HG03095 (cell line): ENCODE data around the gene XXYLT1.

Experiments used
- ATAC-seq: cut with Tn5 transposase; IDR thresholded peaks from one replicate; pipeline ENCODE4 v1.9.1; 2021; ENCODE audit warnings: moderate library complexity; ENCODE audit not compliant: unreplicated experiment

XXYLT1 gene

DNA sequence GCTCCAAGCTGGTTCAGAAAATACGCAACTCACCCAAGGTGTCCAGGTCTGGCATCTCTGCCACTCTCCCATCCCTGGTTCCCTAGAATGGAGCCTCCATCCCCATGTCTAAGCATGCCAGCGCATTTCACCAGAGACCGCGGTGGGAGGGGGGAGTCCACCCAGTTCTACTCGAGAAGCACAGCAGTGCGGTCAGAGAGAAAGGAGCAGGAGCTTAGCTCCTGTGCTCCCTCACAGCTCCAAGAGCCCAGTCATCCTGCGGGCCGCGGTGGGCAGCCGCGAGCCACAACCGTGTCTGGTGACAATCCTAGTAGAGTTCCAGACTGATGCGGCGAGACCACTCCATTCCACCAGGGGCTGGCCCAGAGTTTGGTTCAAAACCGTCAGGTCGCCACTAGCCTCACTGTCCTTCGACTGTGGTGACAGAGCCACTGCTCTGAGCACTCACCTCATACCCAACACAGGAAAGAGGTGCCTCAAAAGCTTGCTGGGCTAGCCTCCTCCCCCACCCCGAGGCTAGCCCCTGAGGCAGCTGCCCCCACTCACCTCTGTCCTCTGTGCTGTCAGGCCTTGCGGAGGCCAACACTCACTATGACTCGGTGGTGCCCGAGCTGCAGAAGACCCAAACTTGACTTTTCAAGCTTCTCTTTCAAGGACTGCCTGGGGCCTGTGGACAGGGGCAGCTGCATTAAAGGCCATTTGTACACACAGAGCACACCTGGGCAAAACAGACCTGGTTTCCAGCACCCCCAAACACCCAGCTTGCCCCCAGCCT lies 185.4 kb downstream of the XXYLT1 start:
- ATAC-seq, result no peak

DNA sequence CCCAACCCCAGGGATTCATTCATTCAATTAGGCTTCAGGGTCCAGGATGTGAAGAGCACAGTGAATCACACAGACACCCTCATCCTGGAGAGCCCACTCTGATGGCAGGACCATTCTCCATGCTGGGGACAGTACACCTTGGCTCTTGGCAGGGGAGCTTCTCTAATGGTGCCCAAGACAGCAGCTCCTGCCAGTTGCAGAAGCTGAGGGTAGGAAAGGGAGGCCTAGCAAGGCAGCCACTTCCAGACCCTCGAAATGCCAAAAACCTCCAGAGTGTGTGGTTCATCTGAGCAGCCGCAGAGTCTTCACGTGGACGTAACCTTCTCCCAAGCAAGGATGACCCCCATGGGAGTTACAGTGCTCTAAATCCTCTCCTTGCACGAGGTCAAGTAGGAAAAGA lies 186.2 kb downstream of the XXYLT1 start:
- no peak for ATAC-seq

DNA sequence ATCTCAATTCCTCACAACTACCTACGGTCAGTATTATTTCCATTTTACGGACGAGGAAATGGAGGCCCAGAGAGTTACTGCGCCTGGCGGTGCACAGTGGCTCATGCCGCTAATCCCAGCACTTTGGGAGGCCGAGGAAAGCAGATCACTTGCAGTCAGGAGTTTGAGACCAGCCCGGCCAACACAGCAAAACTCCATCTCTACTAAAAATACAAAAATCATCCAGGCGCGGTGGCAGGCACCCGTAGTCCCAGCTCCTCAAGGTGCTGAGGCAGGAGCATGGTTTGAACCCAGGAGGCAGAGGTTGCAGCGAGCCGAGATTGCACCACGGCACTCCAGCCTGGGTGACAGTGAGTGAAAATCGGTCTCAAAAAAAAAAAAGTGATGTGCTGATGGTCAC lies 187.3 kb downstream of the XXYLT1 start:
- no peak for ATAC-seq

DNA sequence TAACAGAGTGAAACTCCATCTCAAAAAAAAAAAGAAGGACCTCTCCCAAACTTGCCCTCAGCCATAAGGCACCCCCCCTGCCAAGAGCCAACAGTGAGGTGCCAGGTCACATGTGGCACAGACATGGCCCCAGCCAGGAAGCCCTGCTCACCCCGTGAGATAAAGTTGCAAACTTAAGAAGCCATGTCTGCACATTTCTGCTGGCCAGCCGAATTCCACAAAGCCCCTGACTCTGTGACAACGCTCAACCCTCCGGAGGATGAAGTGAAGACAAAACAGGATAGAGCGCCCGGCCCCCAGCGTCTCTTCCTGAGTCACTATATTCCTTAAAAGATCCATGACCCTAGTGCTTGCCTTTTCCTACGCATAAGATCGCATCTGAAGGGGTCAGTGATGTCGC lies 188.1 kb downstream of the XXYLT1 start:
- ATAC-seq, result no peak

DNA sequence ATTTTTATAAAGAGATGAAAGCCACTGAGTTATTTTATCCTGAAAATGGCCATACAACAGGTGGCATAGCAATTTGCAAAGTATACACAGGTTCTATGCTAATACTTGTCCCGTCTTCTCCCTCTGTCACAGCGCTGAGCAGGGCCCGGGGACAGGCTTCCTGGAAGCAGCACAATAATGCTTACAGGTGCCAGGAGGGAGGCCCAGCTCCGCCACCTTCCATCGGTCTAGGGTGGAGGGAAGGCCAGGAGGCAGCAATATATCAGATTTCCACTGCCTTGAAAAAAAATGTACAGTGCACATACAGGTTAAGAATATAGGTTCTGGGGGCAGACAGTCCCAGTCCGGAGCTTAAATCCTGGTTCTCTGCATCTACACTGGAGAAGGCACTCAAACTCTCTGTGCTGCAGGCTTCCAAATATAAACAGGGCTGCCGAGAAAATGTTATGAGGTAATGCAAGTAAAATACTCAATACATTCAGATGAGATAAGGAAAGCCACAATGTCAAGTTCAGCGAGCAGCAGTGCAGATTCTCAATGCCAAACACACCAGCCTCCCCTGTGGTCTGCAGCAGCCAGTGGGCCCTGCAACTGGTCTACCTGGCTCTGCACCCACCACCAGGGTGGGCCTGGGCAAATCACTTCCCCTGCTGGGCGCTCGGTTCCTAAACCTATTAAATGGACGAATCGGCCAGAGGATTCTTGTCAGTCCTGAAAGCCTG lies 189.6 kb downstream of the XXYLT1 start:
- no peak for ATAC-seq

DNA sequence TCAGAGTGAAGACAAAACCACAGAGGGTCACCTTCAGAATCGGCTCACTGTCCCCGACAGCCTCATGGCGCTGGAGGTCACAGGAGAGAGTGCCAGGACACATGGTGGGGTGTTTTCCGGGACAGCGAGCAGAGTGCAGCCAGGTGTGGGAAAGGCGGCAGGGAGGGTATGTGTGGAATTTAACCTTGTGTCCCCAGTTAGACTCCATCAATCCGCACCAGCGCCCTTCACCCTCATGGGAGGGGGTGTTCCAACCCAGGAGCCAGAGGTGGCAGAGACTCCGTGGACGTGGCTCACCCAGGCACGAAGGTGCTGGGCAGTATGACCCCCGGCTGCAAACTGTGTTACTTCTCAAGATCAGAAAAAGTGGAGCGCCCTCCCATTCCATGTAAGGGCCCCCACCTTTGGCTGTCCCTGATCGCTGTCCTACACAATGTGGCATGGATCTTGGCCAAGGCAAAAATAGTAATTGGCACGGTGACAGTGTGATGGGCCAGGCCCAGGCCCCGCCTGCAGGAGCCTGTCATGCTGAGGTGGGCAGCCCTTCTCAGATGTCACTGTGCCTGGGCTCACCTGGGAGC lies 190.3 kb downstream of the XXYLT1 start:
- ATAC-seq, result no peak

DNA sequence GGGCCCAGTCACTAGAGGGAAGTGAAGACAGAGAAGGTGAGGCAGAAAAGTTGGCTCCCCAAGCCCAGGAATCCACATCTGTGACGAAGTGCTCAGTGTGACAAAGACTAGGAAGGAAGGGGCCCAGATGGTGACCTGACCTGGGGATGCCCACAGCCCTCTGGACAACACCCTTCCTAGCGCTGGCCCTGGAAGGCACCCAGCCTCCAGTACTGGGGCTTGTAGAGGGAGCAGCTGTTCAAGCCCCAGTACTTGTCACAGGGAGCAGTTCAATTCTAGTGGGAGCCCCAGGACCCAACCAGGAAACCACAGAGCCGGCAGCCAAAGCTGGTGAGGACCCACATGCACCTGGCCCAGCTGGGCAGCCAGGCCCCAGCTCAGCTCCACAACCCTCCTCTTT lies 190.8 kb downstream of the XXYLT1 start:
- ATAC-seq, result no peak

DNA sequence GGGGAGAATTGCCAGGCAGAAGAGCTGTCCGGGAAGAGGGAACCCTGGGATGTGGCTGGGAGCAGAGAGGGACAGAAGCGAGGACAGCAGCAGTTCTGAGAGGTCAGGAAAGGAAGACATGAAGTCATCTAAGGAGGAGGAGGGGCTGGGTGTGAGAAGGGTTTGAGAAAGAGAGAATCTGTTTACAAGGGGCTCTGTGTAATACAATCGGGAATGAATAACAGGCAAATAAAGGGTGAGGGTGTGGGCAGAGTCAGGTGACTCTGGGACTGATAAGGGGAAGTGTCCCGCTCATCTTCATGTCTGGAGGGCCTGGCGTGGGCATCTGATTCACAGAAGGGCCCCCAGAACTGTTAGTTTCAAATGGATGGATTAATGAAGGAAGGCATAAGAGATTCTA lies 191.3 kb downstream of the XXYLT1 start:
- ATAC-seq, result no peak

DNA sequence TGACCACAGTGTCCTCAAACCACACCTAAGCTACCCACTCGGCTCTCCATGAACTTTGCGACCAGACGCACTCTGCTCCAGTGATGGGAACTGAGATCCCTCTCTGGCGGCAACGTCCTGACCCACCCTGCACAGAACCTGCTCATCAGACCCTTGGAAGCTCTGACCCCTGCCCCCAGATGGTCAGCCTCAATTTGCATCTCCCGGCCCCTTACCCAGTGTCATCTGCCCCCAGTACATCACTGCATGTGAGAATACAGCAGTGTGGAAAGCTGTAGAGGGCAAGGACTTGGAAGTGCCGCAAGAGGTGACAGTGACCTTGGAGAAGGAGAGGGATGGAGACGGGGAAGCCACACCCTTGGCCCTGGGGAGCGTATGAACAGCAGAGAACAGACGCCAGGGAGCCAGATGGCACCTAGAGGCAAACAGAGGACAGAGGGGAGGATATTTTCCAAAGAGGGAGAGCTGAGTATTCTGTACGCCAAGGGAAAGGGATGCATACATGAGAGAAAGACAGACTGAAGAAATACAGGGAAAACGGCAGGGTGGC lies 192.0 kb downstream of the XXYLT1 start:
- no peak for ATAC-seq

DNA sequence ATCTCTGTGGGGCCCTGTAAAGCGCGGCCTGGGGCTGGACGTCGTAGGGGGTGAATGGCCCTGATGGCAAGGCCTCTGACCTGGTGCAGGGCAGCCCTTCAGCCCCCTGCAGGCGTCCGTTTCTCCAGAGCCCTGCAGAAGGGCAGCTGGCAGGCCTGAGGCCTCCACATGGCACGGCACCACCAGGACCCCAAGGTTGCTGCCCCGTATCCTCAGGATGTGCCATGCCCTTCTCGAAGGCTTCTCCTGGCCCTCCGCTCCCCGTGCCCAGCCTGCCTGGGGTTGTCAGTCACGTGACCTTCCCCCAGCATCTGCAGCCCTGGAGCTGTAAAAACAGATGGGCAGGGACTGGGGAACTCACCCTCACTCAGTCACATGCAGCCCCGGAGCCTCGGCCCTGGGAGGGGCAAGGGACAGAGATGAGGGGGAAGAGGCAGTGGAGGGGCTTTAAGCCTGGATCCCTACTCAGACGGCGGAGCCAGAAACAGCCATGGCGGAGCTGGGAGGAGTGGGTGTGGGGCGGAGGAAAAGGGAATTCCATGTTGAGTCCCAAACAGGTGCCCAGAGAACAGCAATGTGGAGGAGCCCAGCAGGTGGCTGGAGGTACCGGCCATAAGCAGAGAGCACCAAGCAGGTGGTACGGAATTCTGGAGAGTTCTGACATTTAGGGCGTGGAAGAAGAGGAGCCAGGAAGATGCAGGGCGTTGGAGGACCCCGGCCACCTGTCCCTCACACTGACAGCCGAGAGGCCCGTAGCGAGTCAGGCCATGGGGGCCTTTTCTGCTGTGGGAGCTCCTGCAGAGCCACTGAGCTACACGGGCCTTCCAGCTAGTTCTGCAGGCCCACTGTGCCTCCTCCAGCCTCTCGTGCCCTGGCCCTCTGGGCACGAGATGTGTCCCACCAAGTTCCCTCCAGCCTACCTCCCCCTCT lies 193.1 kb downstream of the XXYLT1 start:
- no peak for ATAC-seq

DNA sequence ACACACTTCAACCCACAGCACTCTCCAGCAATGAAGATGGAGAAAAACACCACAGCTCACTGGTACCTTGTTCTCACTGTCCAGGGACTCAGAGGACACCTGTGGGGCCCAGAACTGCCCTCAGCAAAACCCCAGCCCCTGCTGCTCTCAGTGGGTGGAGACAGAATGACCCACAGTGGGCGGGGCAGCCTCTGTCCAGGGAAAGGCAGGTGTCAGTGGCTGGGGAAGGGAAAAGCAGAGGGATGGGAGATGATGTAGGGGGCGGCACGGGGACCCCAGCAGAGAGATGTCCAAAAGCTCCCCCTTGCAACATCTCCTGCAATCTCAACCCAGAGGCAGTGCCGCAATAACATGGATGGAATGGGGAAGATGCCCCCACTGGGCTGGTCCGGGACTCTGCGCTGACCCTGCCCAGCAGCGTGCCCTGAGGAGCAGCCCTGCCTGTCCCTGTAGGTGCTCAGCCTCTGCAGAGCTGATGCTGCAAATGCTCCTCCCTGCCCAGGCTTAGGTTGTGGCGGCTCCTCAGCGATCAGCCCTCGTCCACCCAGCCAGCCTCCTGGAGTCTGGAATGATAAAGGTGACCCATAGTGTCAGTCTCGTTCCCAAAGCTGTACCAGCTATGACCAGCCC lies 193.9 kb downstream of the XXYLT1 start:
- no peak for ATAC-seq

DNA sequence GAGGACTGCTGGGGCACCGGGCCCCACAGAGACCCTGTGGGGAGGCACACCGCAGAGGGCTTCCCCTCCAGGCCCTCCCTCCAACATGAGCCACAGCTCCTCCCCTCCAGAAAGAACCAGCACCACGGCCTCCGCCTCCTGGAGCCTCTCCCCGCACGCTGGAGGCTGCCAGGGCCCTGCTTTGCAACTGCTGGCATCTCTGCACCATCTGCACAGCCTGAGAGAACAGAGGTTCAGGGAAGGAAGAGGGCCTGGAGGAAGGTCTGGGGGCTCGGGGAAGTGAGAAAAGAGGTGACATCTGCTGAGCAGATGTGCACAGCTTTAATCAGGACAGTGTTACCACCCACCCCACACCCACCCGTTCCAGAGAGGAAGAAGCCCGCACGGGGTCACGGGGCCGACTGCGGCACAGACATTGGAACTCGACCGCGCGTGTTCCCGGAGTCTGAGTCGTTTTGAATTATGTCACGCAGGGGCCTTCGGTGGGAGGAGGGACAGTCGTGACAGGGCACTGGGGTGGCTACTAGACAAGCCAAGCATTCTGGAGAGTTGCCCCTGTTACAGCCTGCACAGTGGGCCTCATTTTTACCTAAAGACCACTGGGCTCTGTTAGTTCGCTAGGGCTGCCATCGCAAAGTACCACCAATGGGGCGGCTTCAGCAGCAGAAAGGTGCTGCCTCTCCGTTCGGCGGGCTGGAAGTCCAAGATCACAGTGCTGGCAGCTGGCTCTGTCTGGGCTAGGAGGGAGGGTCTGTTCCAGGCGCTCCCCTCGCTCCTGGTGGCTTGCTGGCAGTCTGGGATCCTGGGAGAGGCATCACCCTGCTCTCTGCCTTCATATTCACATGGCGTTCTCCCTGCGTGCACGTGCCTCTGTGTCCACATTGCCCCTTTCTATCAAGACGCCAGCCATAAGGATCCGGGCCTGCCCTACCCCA lies 194.8 kb downstream of the XXYLT1 start:
- no peak for ATAC-seq

DNA sequence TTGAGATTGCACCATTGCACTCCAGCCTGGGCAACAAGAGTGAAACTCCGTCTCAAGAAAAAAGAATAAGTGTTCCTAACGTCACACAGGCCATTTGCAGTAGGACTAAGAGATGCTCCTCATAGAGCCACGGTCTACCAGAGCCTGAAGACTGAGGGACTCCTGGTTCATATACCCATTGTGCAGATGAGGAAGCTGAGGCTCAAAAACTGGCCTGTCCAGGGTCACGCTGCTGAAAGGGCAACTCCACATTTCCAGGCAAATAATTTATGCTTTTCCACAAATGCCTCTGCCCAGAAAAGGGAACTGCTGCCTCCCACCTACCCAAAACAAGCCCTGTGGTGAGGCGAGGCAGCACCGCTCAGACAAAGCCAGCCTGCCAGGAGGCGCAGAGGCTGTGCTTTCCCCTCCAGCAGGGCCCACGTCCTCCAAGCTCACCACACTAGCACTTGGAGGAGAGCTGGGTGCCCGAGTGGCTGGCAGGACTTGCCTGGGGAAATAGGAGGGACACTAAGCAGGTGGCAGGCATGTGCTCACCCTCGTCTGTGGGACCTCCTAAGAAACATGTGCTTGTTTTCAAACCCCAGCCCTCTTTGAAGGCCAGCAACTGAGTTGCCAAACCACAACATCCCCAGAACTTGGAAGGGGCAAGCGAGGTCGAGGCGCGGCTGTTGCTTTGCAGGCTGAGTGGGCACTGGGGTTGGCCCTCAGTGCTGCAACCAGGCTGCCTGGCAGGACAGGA lies 195.6 kb downstream of the XXYLT1 start:
- ATAC-seq, result no peak

DNA sequence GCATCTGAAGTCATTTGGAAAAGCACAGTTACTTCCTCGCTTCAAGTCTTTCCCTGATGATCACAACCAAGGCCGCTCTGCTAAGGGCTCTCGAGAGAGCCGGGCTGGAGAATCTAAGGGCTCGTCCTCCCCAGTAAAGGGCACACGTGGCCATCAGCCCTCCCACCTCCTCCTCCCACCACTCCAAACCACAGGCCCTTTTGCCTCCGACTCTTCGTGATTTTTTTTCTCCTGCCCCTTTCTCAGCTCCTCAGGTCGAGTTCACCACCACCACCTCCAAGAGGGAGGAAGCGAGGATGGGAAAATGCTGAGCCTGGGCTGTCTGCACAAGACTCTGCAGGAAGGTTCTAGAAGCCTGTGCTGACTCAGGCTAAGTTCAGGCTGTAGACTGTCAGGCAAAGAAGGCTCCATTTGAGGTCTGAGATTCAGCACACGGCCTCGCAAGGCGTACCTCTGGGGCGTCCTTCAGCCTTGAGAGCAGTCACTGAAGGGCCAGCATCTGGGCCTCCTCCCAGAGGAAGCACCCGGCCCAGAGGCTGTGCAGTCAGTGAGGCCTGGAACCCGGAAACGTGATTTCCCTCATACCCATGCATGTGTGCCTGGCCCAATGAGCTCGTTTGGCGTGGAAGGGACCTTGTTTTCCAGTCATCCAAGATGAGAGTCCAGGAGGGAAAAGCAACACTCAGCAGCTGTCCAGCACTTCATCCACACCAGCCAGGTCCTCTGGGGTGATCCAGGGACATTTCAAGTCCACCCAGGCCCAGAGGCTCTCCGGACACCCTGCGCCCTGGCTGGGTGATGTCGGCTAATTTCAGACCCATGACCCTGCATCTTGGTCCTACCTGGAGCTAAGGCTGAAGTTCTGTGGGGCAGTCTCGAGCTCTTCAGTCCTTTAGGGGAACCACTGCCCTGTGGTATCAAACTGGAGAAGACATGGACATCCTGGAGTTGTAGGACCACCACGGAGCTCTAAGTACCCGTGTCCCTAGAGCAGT lies 196.8 kb downstream of the XXYLT1 start:
- ATAC-seq, result no peak

DNA sequence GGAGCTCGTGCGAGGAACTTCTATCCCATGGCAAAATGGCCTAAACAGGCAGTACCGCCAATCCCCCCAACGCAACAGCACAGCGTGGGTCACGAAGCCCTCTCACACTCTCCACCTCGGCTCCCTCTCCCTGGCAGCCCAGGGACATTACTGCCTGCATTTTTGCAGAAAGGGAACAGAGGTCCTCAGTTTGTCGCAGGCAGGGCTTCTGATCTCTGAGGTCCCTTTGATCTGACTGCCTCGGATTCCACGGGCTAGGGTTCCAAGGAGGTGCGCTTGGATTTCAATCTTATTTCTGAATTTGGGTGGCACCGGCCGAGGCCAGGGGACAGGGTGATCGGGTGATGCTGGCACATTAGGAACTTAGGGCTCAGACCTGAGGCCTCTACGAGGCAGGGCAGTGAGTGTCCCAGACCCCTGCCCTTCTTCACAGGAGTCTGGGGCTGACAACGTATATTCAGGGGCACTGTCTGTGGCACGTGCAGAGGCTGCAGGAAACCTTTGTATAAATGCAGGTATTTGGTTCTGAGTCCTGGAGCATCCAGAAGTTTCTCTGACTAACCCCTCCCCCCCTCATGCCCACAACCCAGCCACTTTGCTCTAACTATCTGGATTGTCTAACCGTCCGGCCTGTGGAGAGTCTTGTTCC lies 197.9 kb downstream of the XXYLT1 start:
- no peak for ATAC-seq

DNA sequence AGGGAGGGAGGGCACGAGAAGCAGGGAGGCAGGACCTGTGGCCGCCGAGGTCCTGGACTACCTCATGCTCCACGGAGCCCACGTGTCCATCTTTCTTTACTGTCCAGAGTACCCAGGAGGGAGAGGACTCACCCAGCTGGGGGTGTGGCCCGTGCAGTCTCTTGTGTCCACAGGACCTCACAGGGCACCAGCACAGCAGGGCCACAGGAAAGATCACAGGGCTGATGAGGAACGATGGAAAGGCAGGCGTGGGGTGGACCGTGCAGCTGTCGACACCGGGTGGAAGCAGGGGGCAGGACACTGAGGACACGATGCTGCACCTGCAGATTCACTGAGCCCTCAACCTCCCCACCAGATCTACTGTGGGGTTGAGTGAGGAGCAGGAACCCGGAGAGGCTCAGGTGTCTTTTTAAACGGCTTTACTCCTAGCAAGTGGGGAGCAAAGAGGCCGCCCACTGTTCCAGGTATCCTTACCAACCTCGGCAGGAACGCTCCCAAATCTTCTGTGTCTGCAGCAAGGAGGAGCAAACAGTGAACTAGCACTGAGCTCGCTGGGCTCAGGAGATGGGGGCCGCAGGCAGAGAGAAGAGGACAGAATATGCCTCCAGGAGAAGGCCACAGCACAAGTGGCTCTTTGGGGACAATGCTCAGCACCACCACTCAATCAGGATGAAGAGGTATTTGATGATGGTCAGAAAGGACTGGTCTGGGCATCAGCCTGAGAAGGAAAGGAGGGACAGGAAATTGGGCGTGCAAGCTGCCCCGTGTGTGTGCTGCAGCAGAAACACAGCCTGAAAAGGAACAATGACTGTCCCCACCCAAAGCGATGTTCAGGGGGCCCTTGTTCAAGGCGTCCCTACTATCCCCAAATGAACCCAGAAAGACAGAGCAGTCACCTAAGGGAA lies 198.8 kb downstream of the XXYLT1 start:
- no peak for ATAC-seq
